ENCODE data around the gene PRRT3. TPM values are rescaled to one million over a fixed set of nuclear protein-coding genes. Genes with fewer than 3 reads are reported as not detected.

Gene PRRT3
- total and polyA plus RNA-seq, 2 experiments from 2014 or later = 11.0 to 13.6 TPM

- Histone ChIP-seq H3K36me3 (no peaks in the 10 kb centered on the region), H3K4me3 (no peak overlapping the region), H3K9me3 (ENCODE audit: low read depth) (no peaks in the 10 kb centered on the region), H3K4me1 (ENCODE audit: low read depth) (no peaks in the 10 kb centered on the region), H3K27ac (no peak overlapping the region), H3K27me3 (no peaks in the 10 kb centered on the region)
- no peak for TF ChIP-seq CTCF (IDR thresholded peaks at IDR 0.05; ENCODE audit: low read depth, low read length)
- DNase-seq (ENCODE audit: low read depth in 1 of 2, low spot score in 1 of 2) = no peak
Observed at GRCh38 chr3:9928158-9928557, 24.1 kb downstream of the PRRT3 start.

- Histone ChIP-seq H3K36me3 (peaks cover 2% of the 10 kb centered on the region), H3K27ac (no peak overlapping the region), H3K4me1 (ENCODE audit: low read depth) (peaks cover 16% of the 10 kb centered on the region), H3K4me3 (no peak overlapping the region), H3K27me3 (no peaks in the 10 kb centered on the region), H3K9me3 (ENCODE audit: low read depth) (no peaks in the 10 kb centered on the region)
- DNase-seq (ENCODE audit: low read depth in 1 of 2, low spot score in 1 of 2) = no peak
- TF ChIP-seq CTCF (IDR thresholded peaks at IDR 0.05; ENCODE audit: low read depth, low read length) = no peak
Observed at GRCh38 chr3:9918261-9919038, 33.8 kb downstream of the PRRT3 start.

GRCh38 chr3:9917820-9918219 lies 34.4 kb downstream of the PRRT3 start:
- no peaks in the 10 kb centered on the region for H3K27me3 ChIP-seq
- no peak for DNase-seq (ENCODE audit: low read depth in 1 of 2, low spot score in 1 of 2)
- peaks cover 2% of the 10 kb centered on the region for H3K36me3 ChIP-seq
- H3K9me3 ChIP-seq (ENCODE audit: low read depth) = no peaks in the 10 kb centered on the region
- TF ChIP-seq CTCF (IDR thresholded peaks at IDR 0.05; ENCODE audit: low read depth, low read length) = no peak
- no peak overlapping the region for H3K4me3 ChIP-seq
- H3K27ac ChIP-seq = no peak overlapping the region
- H3K4me1 ChIP-seq (ENCODE audit: low read depth) = peaks cover 16% of the 10 kb centered on the region

- Histone ChIP-seq H3K4me3 (peak within 1 kb of the TSS; percentile 27), H3K27ac (peak within 1 kb of the TSS; percentile 52), H3K27me3 (no peaks in the 10 kb centered on the region), H3K36me3 (peaks cover 2% of the 10 kb centered on the region), H3K4me1 (ENCODE audit: low read depth) (peaks cover 16% of the 10 kb centered on the region), H3K9me3 (ENCODE audit: low read depth) (no peaks in the 10 kb centered on the region)
- DNase-seq (ENCODE audit: low read depth in 1 of 2, low spot score in 1 of 2) = peak; percentile 85 to 87
- no peak for TF ChIP-seq CTCF (IDR thresholded peaks at IDR 0.05; ENCODE audit: low read depth, low read length)
Observed at GRCh38 chr3:9916734-9917680, 35.2 kb downstream of the PRRT3 start, which contains the start of gene IL17RC. Gene IL17RC, plus strand, starts transcription at chr3:9917098. Its CDS starts 218 bp downstream, at chr3:9917316.

GRCh38 chr3:9916346-9916733 lies 35.9 kb downstream of the PRRT3 start:
- peak in 1 of 2 donors; percentile 54 for DNase-seq (ENCODE audit: low read depth in 1 of 2, low spot score in 1 of 2)
- no peaks in the 10 kb centered on the region for H3K27me3 ChIP-seq
- peaks cover 16% of the 10 kb centered on the region for H3K4me1 ChIP-seq (ENCODE audit: low read depth)
- peak overlapping the region; percentile 52 for H3K27ac ChIP-seq
- H3K4me3 ChIP-seq = peak overlapping the region; percentile 2
- TF ChIP-seq CTCF (IDR thresholded peaks at IDR 0.05; ENCODE audit: low read depth, low read length) = no peak
- peaks cover 2% of the 10 kb centered on the region for H3K36me3 ChIP-seq
- H3K9me3 ChIP-seq (ENCODE audit: low read depth) = no peaks in the 10 kb centered on the region
